Measurements from ENCODE around the gene BCL2.
"Not testable (repeated sequence)": the region's sequence is repeated elsewhere in the genome, so short reads cannot be mapped to it uniquely, and the experiment has no call there.

The BCL2 gene

DNA sequence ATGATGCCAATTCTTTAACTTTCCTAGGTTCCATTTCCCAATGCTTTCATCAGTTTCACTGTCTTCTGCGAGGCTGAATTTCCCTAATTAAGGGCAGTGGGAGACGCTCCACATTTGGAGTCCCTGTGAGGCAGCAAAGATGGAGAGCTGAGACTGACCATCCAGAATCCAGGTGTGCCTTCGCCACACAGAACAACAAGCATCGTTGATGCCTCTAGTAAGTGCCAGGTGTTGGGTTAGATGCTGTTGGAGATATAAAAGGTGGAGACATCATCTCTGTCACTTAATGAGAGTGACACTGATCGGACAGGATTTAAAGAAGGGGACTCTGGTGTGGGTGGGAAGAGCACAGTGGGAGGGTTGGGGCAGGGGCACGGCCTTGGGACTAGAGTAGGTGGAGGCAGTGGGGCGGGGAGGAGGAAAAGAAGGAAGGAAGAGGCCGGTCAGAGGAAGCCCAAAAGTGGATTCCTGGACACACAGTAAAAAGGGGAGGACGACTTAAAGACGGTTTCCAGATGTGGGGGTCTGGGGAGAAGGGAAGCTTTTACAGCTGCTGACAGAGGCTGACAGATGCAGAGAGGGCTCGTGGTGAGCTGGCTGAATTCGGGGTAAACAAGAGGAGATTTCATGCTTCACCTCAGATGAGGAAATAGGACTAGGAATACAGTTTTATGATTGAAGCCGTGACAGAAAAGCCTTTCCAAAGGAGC, 113.0 kb downstream of the BCL2 start:
- DNase-seq = no peak

GRCh38 chr18:63205791-63206252, 113.7 kb downstream of the BCL2 start:
- DNase-seq = no peak

GRCh38 chr18:63203497-63203896, 116.1 kb downstream of the BCL2 start:
- DNase-seq = no peak

GRCh38 chr18:63202828-63203227, 116.7 kb downstream of the BCL2 start:
- peak in 21 of 58 donors; percentile 19 to 64 (median 36) for DNase-seq

DNA sequence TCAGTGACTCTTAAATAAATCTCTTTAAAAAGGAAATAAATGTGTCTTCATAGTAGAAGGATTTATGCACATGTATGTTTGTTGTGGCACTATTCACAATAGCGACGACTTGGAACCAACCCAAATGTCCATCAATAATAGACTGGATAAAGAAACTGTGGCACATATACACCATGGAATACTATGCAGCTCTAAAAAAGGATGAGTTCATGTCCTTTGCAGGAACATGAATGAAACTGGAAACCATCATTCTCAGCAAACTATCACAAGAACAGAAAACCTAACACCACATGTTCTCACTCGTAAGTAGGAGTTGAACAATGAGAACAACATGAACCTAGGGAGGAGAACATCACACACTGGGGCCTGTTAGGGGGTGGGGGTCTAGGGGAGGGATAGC, 118.1 kb downstream of the BCL2 start:
- DNase-seq = not testable (repeated sequence)

DNA sequence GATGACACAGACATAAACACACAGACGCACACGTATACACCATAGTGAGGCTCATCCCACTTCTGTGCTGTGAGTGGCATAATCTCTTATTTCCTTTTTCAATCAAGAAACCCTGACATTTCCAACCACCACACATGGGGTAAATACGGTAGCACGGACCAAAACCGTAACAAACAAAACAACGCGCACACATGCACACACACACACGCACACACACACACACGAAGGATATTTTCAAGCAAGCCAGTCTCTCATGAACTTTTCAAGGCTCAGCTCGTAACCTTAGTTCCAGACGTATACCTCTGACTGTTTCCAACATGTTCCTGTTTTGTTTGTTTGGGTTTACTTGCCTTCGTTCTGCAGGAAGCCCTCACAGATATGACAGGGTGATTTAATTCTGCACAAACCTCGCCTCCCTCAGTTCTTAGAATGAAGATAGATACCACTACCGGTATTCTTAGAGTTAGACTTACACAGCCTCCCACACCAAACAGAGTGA, 119.8 kb downstream of the BCL2 start:
- no peak for DNase-seq

GRCh38 chr18:63198868-63199742, 120.5 kb downstream of the BCL2 start:
- DNase-seq = no peak

DNA sequence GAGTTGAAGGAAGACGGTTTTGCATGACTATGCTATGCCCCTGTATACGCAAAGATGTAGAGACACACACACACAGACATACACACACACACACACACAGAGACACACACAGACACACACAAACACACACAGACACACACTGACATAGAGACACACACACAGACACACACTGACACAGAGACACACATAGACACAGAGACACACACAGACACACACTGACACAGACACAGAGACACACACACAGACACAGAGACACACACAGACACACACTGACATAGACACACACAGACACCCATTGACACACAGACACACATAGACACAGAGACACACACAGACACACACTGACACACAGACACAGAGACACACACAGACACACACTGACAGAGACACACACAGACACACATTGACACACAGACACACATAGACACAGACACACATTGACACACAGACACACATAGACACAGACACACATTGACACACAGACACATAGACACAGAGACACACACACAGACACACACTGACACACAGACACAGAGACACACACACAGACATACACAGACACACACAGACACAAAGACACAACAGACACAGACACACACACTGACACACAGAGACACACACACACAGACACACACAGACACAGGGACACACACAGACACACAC, 121.3 kb downstream of the BCL2 start:
- DNase-seq = no peak

GRCh38 chr18:63197246-63197869, 122.2 kb downstream of the BCL2 start:
- DNase-seq = no peak

- DNase-seq = no peak
These were observed 124.0 kb downstream of the BCL2 start for GRCh38 chr18:63195326-63196159.

- DNase-seq = no peak
These were observed 126.7 kb downstream of the BCL2 start for GRCh38 chr18:63192885-63193349.

DNA sequence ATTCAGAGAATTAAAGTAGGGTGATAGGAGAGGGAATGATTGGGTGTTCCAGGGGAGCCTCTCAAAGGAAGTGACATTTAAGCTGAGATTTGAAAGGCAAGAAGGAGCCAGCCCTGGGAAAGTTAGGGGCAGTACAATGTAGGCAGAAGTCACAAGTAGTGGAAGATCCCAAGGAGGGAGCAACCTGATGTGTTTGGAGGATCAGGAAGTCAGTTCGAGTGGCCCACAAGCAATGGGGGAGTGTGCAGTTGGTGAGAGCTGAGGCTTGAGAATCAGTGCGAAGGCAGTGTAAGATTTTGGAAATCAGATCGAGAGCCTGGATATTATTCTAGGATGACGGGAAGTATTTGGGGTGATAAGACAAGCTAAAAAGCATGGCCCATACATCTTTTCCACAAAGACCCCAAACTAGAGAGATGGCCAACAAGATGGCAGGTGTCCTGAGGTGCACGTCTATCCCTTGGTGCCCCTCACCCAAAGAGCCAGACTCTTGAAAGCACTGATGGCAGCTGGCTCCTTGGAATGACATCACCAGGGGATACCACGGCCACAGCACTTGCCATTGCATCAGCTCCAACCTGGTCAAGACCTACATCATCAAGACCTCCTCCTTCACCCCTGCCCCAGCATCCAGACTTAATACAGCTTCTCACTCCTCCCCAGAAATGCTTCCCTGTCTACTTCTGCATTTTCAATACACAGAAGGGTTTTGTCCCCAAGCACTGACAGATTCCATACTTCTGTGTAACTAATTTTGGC, 127.3 kb downstream of the BCL2 start:
- DNase-seq = no peak

- DNase-seq = no peak
These were observed 128.2 kb downstream of the BCL2 start for GRCh38 chr18:63191413-63191812.

GRCh38 chr18:63190838-63191237, 128.7 kb downstream of the BCL2 start:
- DNase-seq = not testable (repeated sequence)

GRCh38 chr18:63189817-63190216, 129.8 kb downstream of the BCL2 start:
- DNase-seq = no peak

DNA sequence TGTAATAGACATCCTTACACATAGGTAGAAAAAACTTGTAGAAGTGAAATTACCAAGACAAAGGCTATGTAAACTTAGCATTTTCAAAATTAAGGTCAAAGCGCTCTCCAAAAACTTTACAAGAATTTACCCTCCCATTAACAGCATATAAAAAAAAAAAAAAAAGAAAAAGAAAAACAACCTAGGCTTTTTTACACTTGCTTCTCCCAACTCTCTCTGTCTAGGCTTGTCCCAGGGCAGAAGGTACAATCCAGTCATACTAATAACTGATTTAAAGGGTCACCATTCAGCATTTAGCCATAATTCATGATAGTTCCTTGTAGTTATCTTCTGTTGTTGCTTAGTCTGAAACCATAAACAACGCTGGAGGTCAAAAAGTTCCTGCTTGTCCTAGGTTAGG, 130.5 kb downstream of the BCL2 start:
- DNase-seq = no peak

- no peak for DNase-seq
These were observed 131.6 kb downstream of the BCL2 start for GRCh38 chr18:63187791-63188460.

GRCh38 chr18:63187223-63187574, 132.4 kb downstream of the BCL2 start:
- DNase-seq = no peak
